ENCODE data around the gene KRTAP2-1.
"Not testable (repeated sequence)": the region's sequence is repeated elsewhere in the genome, so short reads cannot be mapped to it uniquely, and the experiment has no call there.

KRTAP2-1 gene

DNA sequence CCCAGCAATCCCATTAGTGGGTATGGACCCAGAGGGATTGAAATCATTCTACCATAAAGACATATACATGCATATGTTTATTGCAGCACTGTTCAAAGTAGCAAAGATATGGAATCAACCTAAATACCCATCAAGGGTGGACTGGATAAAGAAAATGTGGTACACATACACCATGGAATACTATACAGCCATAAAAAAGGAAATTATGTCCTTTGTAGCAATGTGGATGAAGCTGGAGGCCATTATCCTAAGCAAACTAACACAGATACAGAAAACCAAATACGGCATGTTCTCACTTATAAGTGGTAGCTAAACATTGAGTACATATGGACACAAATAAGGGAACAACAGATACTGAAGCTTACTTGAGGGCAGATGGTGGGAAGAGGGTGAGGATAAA lies 10.4 kb upstream of the KRTAP2-1 start:
- DNase-seq (ENCODE audit: low read depth), result no peak

GRCh38 chr17:41055130-41055529 lies 8.0 kb upstream of the KRTAP2-1 start, which contains the start of gene KRTAP2-2:
Gene KRTAP2-2 (minus strand): TSS chr17:41055230. CDS start chr17:41055211, 19 bp downstream.
- DNase-seq (ENCODE audit: low read depth), result not testable (repeated sequence)

GRCh38 chr17:41054556-41054955 lies 7.4 kb upstream of the KRTAP2-1 start:
- not testable (repeated sequence) for DNase-seq (ENCODE audit: low read depth)

DNA sequence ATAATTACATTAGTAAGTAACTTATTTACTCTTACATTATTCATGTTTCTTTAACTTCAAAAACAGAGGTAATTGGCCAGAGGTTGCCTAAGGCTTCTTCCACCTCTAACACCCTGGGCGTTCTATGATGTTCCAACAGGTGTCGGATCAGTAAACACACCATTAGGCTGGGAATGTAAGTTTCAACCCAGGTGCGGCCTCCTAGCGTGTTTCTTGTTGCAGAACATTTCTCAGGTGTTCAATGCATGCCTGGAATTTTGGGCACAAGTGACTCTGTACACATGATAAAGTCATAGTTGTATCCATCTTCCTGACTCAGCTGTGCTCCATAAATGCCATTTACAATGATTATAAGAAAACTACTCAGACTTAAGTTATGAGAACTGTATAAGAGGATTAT lies 6.9 kb upstream of the KRTAP2-1 start:
- no peak for DNase-seq (ENCODE audit: low read depth)

- no peak for DNase-seq (ENCODE audit: low read depth)
Observed at GRCh38 chr17:41052566-41052965, 5.5 kb upstream of the KRTAP2-1 start.

GRCh38 chr17:41049110-41049509 lies 2.0 kb upstream of the KRTAP2-1 start:
- DNase-seq (ENCODE audit: low read depth), result no peak

DNA sequence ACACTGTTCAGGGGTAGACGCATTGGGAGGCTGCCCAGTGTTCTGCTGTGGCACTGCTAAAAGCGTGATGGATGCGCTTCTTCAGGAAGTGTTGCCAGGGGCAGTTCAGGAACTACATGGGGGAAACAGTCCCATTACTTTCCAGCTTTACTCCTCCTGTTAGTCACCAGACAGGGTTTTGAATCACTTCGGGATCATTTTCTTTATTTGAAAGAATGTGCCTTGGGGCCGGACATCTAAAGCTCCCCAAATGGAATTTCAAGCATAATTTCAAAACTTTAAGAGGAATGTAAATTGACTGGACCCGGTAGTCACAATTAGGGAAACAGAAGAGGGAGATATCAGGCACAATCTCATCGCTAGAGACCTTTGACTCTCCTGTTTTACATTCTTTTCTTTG lies 1.3 kb upstream of the KRTAP2-1 start:
- DNase-seq (ENCODE audit: low read depth), result no peak

- DNase-seq (ENCODE audit: low read depth), result no peak
Observed at GRCh38 chr17:41042953-41043352, 4.2 kb downstream of the KRTAP2-1 start.

DNA sequence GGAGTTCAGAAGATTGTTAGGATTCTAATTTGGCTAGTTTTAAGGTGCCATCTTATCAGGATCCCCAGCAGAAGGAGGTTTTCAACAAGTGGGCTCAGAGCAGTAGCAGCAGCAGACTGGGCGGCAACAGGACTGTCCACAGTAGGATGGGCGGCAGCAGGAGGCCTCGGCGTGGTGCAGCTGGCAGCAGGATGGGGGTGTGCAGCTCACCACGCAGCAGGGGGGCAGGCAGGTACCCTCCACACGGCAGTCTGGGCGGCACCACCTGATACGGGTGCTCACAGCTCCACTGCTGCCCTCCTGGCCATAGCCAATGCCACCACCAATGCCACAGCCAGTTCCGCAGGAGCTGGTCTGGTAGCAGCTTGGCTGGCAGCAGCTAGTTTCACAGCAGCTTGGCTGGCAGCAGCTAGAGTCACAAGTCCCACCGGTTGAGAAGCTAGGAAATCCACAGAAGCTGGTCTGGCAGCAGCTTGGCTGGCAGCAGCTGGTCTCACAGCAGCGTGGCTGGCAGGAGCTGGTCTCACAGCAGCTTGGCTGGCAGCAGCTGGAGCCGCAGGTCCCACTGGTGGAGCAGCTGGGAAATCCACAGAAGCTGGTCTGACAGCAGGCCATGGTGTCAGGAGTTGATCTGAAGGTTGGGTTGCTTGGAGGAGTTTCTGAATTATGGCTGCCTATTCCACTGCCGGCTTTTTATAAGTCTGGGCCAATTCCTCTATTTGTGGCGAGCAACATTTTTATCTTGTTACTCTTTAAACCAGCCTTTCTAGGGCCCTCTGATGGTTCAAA lies 6.1 kb downstream of the KRTAP2-1 start, which contains the start of gene KRTAP1-1:
TSS of gene KRTAP1-1 (minus strand) at position 668 of the 789 bp plus-strand sequence. CDS start at position 615, 53 bp downstream.
- not testable (repeated sequence) for DNase-seq (ENCODE audit: low read depth)

DNA sequence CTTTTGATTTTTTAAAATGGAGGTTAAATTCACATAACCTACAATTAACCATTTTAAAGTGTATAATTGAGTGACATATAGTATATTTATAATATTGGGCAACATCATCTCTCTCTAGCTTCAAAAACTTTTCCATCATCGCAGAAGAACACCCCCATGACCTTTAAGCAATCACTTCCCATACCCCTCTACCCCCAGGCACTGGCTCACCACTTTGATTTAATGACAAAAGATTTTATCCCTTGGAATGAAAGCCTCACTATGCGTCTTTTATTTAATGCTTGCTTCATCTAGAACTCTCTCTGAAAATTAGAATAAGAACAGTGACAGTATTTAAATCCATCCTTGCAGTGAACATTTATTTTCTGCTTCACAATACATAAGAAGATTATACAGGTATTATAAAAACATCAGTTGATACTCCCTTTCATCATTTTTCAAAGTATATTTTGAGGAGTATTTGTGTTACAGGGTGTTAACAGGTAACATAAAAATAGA lies 9.2 kb downstream of the KRTAP2-1 start:
- DNase-seq (ENCODE audit: low read depth), result no peak

DNA sequence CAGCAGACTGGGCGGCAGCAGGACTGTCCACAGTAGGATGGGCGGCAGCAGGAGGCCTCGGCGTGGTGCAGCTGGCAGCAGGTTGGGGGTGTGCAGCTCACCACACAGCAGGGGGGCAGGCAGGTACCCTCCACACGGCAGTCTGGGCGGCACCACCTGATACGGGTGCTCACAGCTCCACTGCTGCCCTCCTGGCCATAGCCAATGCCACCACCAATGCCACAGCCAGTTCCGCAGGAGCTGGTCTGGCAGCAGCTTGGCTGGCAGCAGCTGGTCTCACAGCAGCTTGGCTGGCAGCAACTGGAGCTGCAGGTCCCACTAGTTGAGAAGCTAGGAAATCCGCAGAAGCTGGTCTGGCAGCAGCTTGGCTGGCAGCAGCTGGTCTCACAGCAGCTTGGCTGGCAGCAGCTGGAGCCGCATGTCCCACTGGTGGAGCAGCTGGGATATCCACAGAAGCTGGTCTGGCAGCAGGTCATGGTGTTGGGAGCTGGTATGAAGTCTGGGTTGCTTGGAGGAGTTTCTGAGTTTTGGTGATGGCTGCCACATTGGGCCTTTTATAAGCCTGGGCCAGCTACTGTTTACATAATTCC lies 12.7 kb downstream of the KRTAP2-1 start, which contains the start of gene KRTAP1-3:
TSS of gene KRTAP1-3 (minus strand) at position 529 of the 590 bp plus-strand sequence. CDS start at position 476, 53 bp downstream.
- DNase-seq (ENCODE audit: low read depth), result not testable (repeated sequence)

DNA sequence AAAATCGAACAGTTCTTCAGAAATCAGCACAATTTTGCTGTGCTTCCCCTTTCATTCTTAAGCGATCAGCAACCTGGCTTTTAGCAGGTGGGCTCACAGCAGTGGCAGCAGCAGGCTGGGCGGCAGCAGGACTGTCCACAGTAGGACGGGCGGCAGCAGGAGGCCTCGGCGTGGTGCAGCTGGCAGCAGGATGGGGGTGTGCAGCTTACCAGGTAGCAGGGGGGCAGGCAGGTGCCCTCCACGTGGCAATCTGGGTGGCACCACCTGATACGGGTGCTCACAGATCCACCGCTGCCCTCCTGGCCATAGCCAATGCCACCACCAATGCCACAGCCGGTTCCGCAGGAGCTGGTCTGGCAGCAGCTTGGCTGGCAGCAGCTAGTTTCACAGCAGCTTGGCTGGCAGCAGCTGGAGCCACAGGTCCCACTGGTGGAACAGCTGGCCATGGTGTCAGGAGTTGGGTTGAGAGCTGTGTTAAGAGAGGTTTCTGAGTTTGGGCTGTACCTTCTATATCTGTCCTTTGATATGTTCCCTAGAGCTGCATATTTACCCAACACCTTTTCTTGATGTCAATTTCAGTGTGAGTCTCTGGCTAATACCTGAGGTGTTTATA lies 17.4 kb downstream of the KRTAP2-1 start, which contains the start of gene KRTAP1-4:
TSS of gene KRTAP1-4 (minus strand) at position 563 of the 613 bp plus-strand sequence. CDS start at position 446, 117 bp downstream.
- DNase-seq (ENCODE audit: low read depth), result no peak

GRCh38 chr17:41026715-41027471 lies 20.2 kb downstream of the KRTAP2-1 start, which contains the start of gene KRTAP1-5:
Gene KRTAP1-5 (minus strand): TSS chr17:41027208. CDS start chr17:41027155, 53 bp downstream.
- peak; percentile 32 for DNase-seq (ENCODE audit: low read depth)

DNA sequence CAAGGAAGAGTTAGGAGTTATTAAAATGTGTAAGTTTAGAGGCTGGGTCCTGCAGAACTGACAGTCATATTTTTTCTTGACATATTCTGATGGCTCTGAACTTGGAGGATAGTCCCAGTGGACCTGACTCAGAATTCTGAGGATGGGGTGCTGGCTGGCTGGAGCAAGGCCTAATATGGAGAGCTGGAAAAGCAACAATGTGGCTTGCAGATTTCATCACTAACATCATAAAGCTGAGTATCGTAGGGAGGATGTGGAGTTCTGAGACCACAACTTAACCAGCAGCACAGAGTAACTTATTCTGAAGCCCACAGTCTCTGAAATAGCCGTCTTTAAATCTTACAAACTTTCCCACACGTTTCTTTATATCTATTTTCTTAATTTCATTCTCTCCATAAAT lies 22.4 kb downstream of the KRTAP2-1 start:
- DNase-seq (ENCODE audit: low read depth), result no peak

- DNase-seq (ENCODE audit: low read depth), result no peak
Observed at GRCh38 chr17:41020336-41020735, 26.8 kb downstream of the KRTAP2-1 start.

DNA sequence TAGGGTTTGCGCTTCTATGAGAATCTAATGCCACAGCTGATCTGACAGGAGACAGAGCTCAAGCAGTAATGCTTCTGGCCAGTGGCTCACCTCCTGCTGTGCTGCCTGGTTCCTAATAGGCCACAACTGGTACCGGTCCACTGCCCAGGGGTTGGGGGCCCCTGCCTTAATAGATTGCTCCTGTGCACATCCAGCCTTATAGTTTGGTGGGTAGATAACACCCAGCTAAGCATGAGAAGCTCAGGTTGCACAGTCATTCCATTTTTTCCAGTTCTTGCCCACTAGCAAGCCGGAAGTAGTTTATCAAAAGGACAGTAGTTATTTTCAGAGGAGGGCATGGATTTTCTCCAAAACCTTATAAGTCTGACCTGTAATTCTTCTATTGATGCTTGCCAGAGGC lies 27.7 kb downstream of the KRTAP2-1 start:
- no peak for DNase-seq (ENCODE audit: low read depth)

DNA sequence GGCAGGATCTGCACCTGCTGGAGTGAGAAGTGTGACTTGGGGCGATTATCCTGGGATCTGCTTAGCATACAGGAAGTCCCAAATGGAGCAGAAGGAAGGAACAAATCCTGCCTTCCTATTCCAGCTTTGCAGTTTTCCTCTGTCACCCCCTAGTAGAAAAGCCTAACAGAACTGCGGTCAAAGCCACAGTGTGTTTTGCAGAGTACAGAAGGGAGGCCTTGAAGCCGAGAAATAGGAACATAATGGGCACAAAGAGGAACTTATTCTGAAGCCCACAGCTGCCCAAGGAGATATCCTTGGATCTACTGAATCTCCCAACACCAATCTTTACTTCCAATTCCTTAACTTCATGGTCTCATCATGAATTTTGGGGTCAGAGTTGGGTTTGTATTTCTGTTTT lies 28.6 kb downstream of the KRTAP2-1 start:
- no peak for DNase-seq (ENCODE audit: low read depth)

DNA sequence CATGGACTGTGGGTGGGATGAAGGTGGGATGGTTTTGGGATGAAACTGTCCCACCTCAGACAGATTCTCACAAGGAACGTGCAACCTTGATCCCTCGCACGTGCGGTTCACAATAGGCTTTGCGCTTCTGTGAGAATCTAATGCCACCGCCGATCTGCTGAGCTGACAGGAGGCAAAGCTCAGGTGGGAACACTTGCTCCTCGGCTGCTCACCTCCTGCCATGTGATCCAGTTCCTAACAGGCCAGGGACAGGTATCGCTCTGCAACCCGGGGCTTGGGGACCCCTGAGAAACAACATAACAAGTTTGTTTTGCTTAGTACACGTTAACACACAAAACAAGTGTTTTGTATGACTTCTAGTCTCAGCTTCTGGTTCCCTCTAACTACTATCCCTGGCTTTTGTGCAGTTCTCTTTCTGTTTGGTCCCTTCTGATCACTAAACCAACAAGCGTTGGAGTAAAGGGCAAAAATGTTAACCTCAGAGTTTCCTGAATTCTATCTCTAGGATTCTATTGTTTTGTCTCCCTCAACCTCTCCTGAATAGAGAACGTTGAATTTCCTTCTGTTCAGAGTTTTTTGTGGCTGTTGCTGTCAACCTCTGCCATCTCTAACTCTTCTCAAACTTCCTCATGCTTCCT lies 30.4 kb downstream of the KRTAP2-1 start:
- DNase-seq (ENCODE audit: low read depth), result no peak

DNA sequence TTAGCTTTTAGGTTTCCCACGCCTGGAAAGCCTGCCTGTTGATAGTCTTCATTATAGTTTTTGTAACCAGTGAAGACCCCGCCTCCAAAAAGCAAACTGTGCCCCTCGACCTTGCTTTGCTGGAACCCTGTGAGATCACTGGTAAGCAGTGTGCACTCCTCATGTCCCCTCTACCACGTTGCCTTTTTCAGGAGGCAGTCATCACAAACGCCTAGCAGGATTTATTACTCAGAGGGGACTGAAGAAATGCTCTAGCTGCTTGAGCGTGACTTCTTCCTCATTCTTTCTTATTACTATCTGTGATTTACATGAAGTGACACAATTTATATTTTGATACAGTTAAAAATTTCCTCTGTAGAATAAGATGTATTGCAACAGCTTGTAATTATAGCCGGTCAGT lies 31.7 kb downstream of the KRTAP2-1 start:
- DNase-seq (ENCODE audit: low read depth), result no peak

DNA sequence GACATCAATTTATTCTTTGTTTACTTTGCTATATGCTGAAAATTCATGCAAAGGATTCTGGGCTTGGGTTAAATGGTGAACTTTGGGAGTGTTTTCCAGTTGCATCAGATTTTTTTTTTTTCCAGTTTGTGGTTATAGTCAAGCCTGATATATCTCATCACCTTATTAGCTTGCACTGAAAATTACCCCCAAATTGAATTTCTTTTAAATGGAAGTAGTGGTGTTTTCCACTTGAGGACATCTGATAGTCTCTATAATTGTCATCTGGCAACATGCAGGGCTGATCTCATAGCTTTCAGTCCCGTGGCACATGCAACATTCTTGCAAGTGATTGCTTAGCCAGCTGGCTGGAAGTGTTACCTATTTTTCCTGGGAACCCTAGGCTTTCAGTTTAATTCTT lies 33.5 kb downstream of the KRTAP2-1 start:
- DNase-seq (ENCODE audit: low read depth), result peak; percentile 50

GRCh38 chr17:41013181-41013580 lies 33.9 kb downstream of the KRTAP2-1 start:
- no peak for DNase-seq (ENCODE audit: low read depth)

Data from fibroblast of the conjunctiva (primary cell).